GM12878 (cell line): ENCODE results near the gene IFNA16. TPM values are rescaled to one million over a fixed set of nuclear protein-coding genes. Genes with fewer than 3 reads are reported as not detected.

Experiments used
- ATAC-seq: fragments of 200-7000 bp; cut with Tn5 transposase; 3 replicates; pipeline ENCODE4 v1.9.1; 2020; ENCODE audit warnings: mild to moderate bottlenecking, moderate library complexity
- BruUV-seq: library from RNA; stranded (reverse); fragments of 400-500 nt; replicated peaks from 2 replicates; lab custom pipeline; 2021; lab: Mats Ljungman, UMichigan
- CTCF ChIA-PET: fragments of 300-600 bp; sonication (Branson Sonifier 250); formaldehyde crosslinking; extraction: SDS; loops from one replicate; lab custom pipeline; 2021; ENCODE audit warnings: inconsistent platforms; lab: Yijun Ruan, JAX
- POLR2A ChIA-PET: fragments of 350-600 bp; formaldehyde crosslinking; extraction: SDS; loops from one replicate; lab custom pipeline; 2021; ENCODE audit warnings: inconsistent platforms; lab: Charles Lee
- RAD21 ChIA-PET: fragments of 300-600 bp; sonication (Branson Sonifier 250); formaldehyde crosslinking; loops from one replicate; lab custom pipeline; 2023; ENCODE audit warnings: antibody characterized with exemption; ENCODE audit not compliant: unreplicated experiment; lab: Charles Lee
- SMC1A ChIA-PET: fragments of 300-600 bp; sonication (Branson Sonifier 250); formaldehyde crosslinking; loops from one replicate; lab custom pipeline; 2023; ENCODE audit not compliant: unreplicated experiment, uncharacterized antibody; lab: Charles Lee
- DNase-seq: peaks from one replicate; pipeline ENCODE4 v3.0.0-alpha.2; 2011; ENCODE audit warnings: low read depth, low spot score
- FAIRE-seq: peaks from 3 replicates; lab custom pipeline; 2011; peaks lifted over from hg19 to GRCh38; lab: Jason Lieb, UNC
- H2AFZ ChIP-seq: 2 replicates; pipeline ENCODE4 v1.6.0; 2011; ENCODE audit warnings: low read depth, low read length, control low read depth; ENCODE audit not compliant: control insufficient read depth
- H3K27ac ChIP-seq: 2 replicates; pipeline ENCODE4 v1.5.1; 2011; ENCODE audit warnings: control low read depth; ENCODE audit not compliant: control insufficient read depth, insufficient read depth
- H3K27me3 ChIP-seq, 2 experiments: replicated peaks in 1 of 2; 2 replicates each; pipeline versions ENCODE4 v1.6.0 to v1.6.1; 2011; ENCODE audit warnings: low read length in 1 of 2; ENCODE audit not compliant: control insufficient read depth in 2 of 2, insufficient read depth in 2 of 2
- H3K36me3 ChIP-seq, 2 experiments: 2 replicates each; pipeline ENCODE4 v1.5.1; 2011; ENCODE audit warnings: low read length in 1 of 2; ENCODE audit not compliant: control insufficient read depth in 2 of 2, insufficient read depth in 2 of 2
- H3K4me1 ChIP-seq: 2 replicates; pipeline ENCODE4 v1.6.1; 2011; ENCODE audit warnings: mild to moderate bottlenecking, low read length, moderate library complexity, mixed read lengths; ENCODE audit not compliant: control insufficient read depth, insufficient read depth
- H3K4me2 ChIP-seq: 2 replicates; pipeline ENCODE4 v1.6.0; 2011; ENCODE audit warnings: control low read depth; ENCODE audit not compliant: control insufficient read depth, insufficient read depth
- H3K4me3 ChIP-seq: fragments of 200-600 bp; sonication (generic); 2 replicates; pipeline ENCODE4 v1.5.1; 2016
- H3K79me2 ChIP-seq: 2 replicates; pipeline ENCODE4 v1.6.0; 2011; ENCODE audit warnings: low read length; ENCODE audit not compliant: control insufficient read depth, insufficient read depth
- H3K9ac ChIP-seq: 2 replicates; pipeline ENCODE4 v1.8.0; 2011; ENCODE audit warnings: low read length, control low read depth, mixed read lengths; ENCODE audit not compliant: control insufficient read depth, insufficient read depth
- H3K9me3 ChIP-seq: replicated peaks from 3 replicates; pipeline ENCODE4 v1.5.1; 2011; ENCODE audit warnings: mild to moderate bottlenecking, low read length; ENCODE audit not compliant: control insufficient read depth, insufficient read depth
- H4K20me1 ChIP-seq: 2 replicates; pipeline ENCODE4 v1.6.0; 2011; ENCODE audit not compliant: control insufficient read depth, insufficient read depth
- BACH1 ChIP-seq: fragments of 450-650 bp; IDR thresholded peaks from 2 replicates; pipeline ENCODE4 v1.6.1; 2017; ENCODE audit warnings: mild to moderate bottlenecking, borderline replicate concordance
- CBX3 ChIP-seq: fragments of 200-600 bp; sonication (generic); IDR thresholded peaks from 2 replicates; pipeline ENCODE4 v1.6.1; 2016; ENCODE audit warnings: low read depth, borderline replicate concordance
- PAX8 ChIP-seq: fragments of 450-650 bp; IDR thresholded peaks from 2 replicates; pipeline ENCODE4 v1.6.1; 2017; ENCODE audit warnings: mild to moderate bottlenecking, moderate library complexity
- POLR2AphosphoS5 ChIP-seq: IDR thresholded peaks from 2 replicates; pipeline ENCODE4 v1.6.1; 2011; ENCODE audit warnings: mild to moderate bottlenecking, low read length, inconsistent platforms
- RFX5 ChIP-seq: IDR thresholded peaks from 2 replicates; pipeline ENCODE4 v1.6.1; 2011; ENCODE audit warnings: low read depth, low read length, improper control_type of control experiment
- SREBF1 ChIP-seq: IDR thresholded peaks from 2 replicates; pipeline ENCODE4 v1.6.1; 2012; ENCODE audit warnings: mild to moderate bottlenecking, low read length
- TCF12 ChIP-seq: IDR thresholded peaks from 2 replicates; pipeline ENCODE4 v1.6.1; 2011; ENCODE audit warnings: low read depth, mild to moderate bottlenecking, low read length
- ZBTB4 ChIP-seq: fragments of 450-650 bp; formaldehyde crosslinking; IDR thresholded peaks from 2 replicates; pipeline ENCODE4 v1.4.0; 2022; ENCODE audit warnings: mild to moderate bottlenecking, moderate library complexity
- WGBS: methylation state at CpG from one replicate; pipeline ENCODE4 v1.1.6; 2016; ENCODE audit warnings: low lambda C conversion rate; ENCODE audit not compliant: insufficient replicate concordance, insufficient coverage; ENCODE audit errors: missing lambda C conversion rate; 5-methylcytosine and 5-hydroxymethylcytosine counted together
- in situ Hi-C: fragments of 300-500 bp; cut with MboI; formaldehyde crosslinking; loops from 9 replicates; pipeline ENCODE4 v1.14.3; 2018; ENCODE audit warnings: mixed read lengths
- intact Hi-C: fragments of 100-400 bp; cut with micrococcal nuclease; formaldehyde crosslinking; loops from one replicate; pipeline ENCODE4 v1.14.2; 2022; ENCODE audit not compliant: unreplicated experiment
- polyA plus RNA-seq, 11 experiments: library from polyadenylated mRNA; depleted of rRNA in 4 of 11; unstranded in 6 of 11; stranded (reverse) in 5 of 11; fragments of >200 nt; fragmentation: Nextera tagmentation in 4 of 11; fragmentation: Illumina TruSeq in 1 of 11; extraction: Ambion mirVana in 4 of 11; extraction: Trizol in 1 of 11; gene quantifications; 1 replicate in 1 of 11; 2 replicates in 10 of 11; pipeline versions ENCODE4 v1.2.1 to v1.2.3, GENCODE V29; 2011 to 2016; ENCODE audit warnings: inconsistent platforms in 2 of 11, missing spikeins in 2 of 11, low read depth in 1 of 11
- total RNA-seq, 4 experiments: library from RNA; depleted of rRNA in 3 of 4; stranded (reverse); fragments of >200 nt in 3 of 4; fragmentation: Illumina TruSeq in 1 of 4; extraction: Trizol in 1 of 4; gene quantifications; 2 replicates each; pipeline versions ENCODE4 v1.2.1 to v1.2.3, GENCODE V29; 2013 to 2021

IFNA16 gene
- total and polyA plus RNA-seq, 10 of the 15 experiments (the other 5 are each of a cell fraction or from before 2014, with no cell fraction given), result not detected

DNA sequence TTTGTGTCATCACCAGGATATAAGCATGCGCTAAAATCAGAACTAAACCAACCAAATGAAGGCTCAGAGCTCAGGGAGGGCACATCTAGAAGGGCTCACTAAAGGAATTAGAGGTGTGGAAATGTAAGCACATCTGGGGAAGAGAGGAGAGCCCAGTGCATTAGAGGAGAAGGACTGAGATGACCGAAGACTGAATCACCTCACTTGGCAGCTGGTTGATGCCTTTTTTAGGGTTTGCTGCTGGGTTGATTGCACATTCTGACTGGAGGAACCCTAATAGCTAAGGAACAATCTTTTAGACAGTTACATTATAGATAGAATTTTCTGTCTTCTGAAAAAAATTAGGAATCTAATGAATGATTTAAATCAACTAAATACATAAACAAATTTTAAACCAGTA is 42.4 kb downstream of the IFNA16 start:
- Histone ChIP-seq H3K4me2 (no peak overlapping the region), H3K4me1 (no peaks in the 10 kb centered on the region), H2AFZ (no peak overlapping the region), H3K27ac (no peak overlapping the region), H3K36me3 (no peaks in the 10 kb centered on the region), H4K20me1 (no peaks in the 10 kb centered on the region), H3K4me3 (no peak overlapping the region), H3K27me3 (no peaks in the 10 kb centered on the region; a peak in 1 of 4 replicates), H3K9me3 (no peaks in the 10 kb centered on the region), H3K9ac (no peak overlapping the region), H3K79me2 (no peaks in the 10 kb centered on the region)
- RAD21 ChIA-PET, result interaction anchor here (1.0 kb wide), 1 partner anchor 9 kb away, joined by 3 read pairs; no protein-coding TSS in a partner anchor
- POLR2A ChIA-PET, result no interaction called here
- ATAC-seq (no peak), DNase-seq (no peak), FAIRE-seq (no peak)
- TF ChIP-seq PAX8, result no peak
- no peak for TF ChIP-seq RFX5
- no peak for TF ChIP-seq CBX3
- TF ChIP-seq TCF12, result no peak
- TF ChIP-seq POLR2AphosphoS5, result no peak
- TF ChIP-seq BACH1, result no peak
- no peak for TF ChIP-seq SREBF1
- BruUV-seq, result no TSS peak
- intact Hi-C loops (no loop called here), in situ Hi-C loops (no loop called here)
- SMC1A ChIA-PET, result interaction anchor here (0.9 to 1.5 kb wide), 2 partner anchors 8 to 21 kb away, joined by 3 to 4 read pairs; no protein-coding TSS in a partner anchor
- CTCF ChIA-PET, result interaction anchor here (0.9 to 2.4 kb wide), 4 partner anchors 8 to 61 kb away, joined by 4 to 16 read pairs (median 5); no protein-coding TSS in a partner anchor
- 48% methylated on average over 2 of the region's 2 CpGs for WGBS

GRCh38 chr9:21172156-21172555 is 45.0 kb downstream of the IFNA16 start:
- FAIRE-seq, result no peak
- intact Hi-C loops (no loop called here), in situ Hi-C loops (no loop called here)
- no peak overlapping the region for H2AFZ ChIP-seq
- H3K36me3 ChIP-seq, result no peaks in the 10 kb centered on the region
- no peaks in the 10 kb centered on the region; a peak in 1 of 4 replicates for H3K27me3 ChIP-seq
- H4K20me1 ChIP-seq, result no peaks in the 10 kb centered on the region
- no peak overlapping the region for H3K4me2 ChIP-seq
- no peak overlapping the region for H3K9ac ChIP-seq
- no TSS peak for BruUV-seq
- 66% methylated on average over 3 of the region's 3 CpGs for WGBS
- no peak for TF ChIP-seq ZBTB4 (CRISPR knock-in tag)
- POLR2A ChIA-PET, result no interaction called here
- RAD21 ChIA-PET, result no interaction called here
- no peak overlapping the region for H3K27ac ChIP-seq
- ATAC-seq, result no peak
- CTCF ChIA-PET, result no interaction called here
- H3K4me3 ChIP-seq, result no peak overlapping the region
- SMC1A ChIA-PET, result no interaction called here
- H3K79me2 ChIP-seq, result no peaks in the 10 kb centered on the region
- no peak for DNase-seq
- no peaks in the 10 kb centered on the region for H3K9me3 ChIP-seq
- no peaks in the 10 kb centered on the region for H3K4me1 ChIP-seq
